Ramos (cell line): Measurements from ENCODE around the gene YAF2.
"Not testable (repeated sequence)": the region's sequence is repeated elsewhere in the genome, so short reads cannot be mapped to it uniquely, and the experiment has no call there.

Experiments used
- in situ Hi-C: fragments of 300-500 bp; cut with MboI; formaldehyde crosslinking; loops from one replicate; pipeline ENCODE4 v1.14.3; 2022; ENCODE audit warnings: low sequenced_read_pairs; ENCODE audit not compliant: unreplicated experiment

YAF2 gene

GRCh38 chr12:42255866-42256261 is 17.8 kb upstream of the YAF2 start:
- in situ Hi-C loops = no loop called here

- in situ Hi-C loops = no loop called here
Observed at GRCh38 chr12:42255221-42255865, 17.3 kb upstream of the YAF2 start.

GRCh38 chr12:42252645-42253044 is 14.6 kb upstream of the YAF2 start:
- in situ Hi-C loops = not testable (repeated sequence)

- in situ Hi-C loops = not testable (repeated sequence)
Observed at GRCh38 chr12:42249033-42249432, 11.0 kb upstream of the YAF2 start.

- in situ Hi-C loops = no loop called here
Observed at GRCh38 chr12:42240131-42240750, 2.2 kb upstream of the YAF2 start.

GRCh38 chr12:42237853-42238239 is 202 bp downstream of the YAF2 start:
- in situ Hi-C loops = no loop called here

GRCh38 chr12:42237052-42237852 is 796 bp downstream of the YAF2 start:
- in situ Hi-C loops = no loop called here

GRCh38 chr12:42236017-42236416 is 2.0 kb downstream of the YAF2 start:
- in situ Hi-C loops = no loop called here

- in situ Hi-C loops = no loop called here
Observed at GRCh38 chr12:42235426-42235825, 2.6 kb downstream of the YAF2 start.

GRCh38 chr12:42234970-42235369 is 3.1 kb downstream of the YAF2 start:
- in situ Hi-C loops = no loop called here

- in situ Hi-C loops = not testable (repeated sequence)
Observed at GRCh38 chr12:42227525-42227924, 10.5 kb downstream of the YAF2 start.

GRCh38 chr12:42224501-42224900 is 13.5 kb downstream of the YAF2 start:
- in situ Hi-C loops = not testable (repeated sequence)

GRCh38 chr12:42222724-42223123 is 15.3 kb downstream of the YAF2 start:
- in situ Hi-C loops = no loop called here

GRCh38 chr12:42221726-42222125 is 16.3 kb downstream of the YAF2 start:
- in situ Hi-C loops = no loop called here

- in situ Hi-C loops = no loop called here
Observed at GRCh38 chr12:42217656-42218055, 20.4 kb downstream of the YAF2 start.

- in situ Hi-C loops = no loop called here
Observed at GRCh38 chr12:42216737-42217136, 21.3 kb downstream of the YAF2 start.

- in situ Hi-C loops = not testable (repeated sequence)
Observed at GRCh38 chr12:42215759-42216158, 22.3 kb downstream of the YAF2 start.

GRCh38 chr12:42213954-42214426 is 24.1 kb downstream of the YAF2 start:
- in situ Hi-C loops = no loop called here

- in situ Hi-C loops = no loop called here
Observed at GRCh38 chr12:42213023-42213422, 25.0 kb downstream of the YAF2 start.

GRCh38 chr12:42208574-42208973 is 29.5 kb downstream of the YAF2 start:
- in situ Hi-C loops = no loop called here

GRCh38 chr12:42204819-42205218 is 33.2 kb downstream of the YAF2 start:
- in situ Hi-C loops = no loop called here
